H1 (cell line): Measurements from ENCODE around the gene ABCF2. TPM values are rescaled to one million over a fixed set of nuclear protein-coding genes. Genes with fewer than 3 reads are reported as not detected.

ENCODE experiments used
- EP300 ChIP-seq, 2 experiments: IDR thresholded peaks; 1 replicate in 1 of 2; 2 replicates in 1 of 2; pipeline ENCODE4 v1.6.1; 2011 to 2012; ENCODE audit warnings: low read depth in 2 of 2, low read length in 2 of 2, mild to moderate bottlenecking in 2 of 2, borderline replicate concordance in 1 of 2, inconsistent platforms in 1 of 2, moderate library complexity in 1 of 2
- GTF2F1 ChIP-seq: IDR thresholded peaks from 2 replicates; pipeline ENCODE4 v1.6.1; 2012; ENCODE audit warnings: low read depth, low read length, improper control_type of control experiment, borderline replicate concordance
- POLR2AphosphoS5 ChIP-seq: IDR thresholded peaks from 2 replicates; pipeline ENCODE4 v1.6.1; 2011; ENCODE audit warnings: low read depth, low read length
- polyA plus RNA-seq, 7 experiments: library from polyadenylated mRNA; depleted of rRNA in 3 of 7; stranded (reverse) in 5 of 7; unstranded in 2 of 7; fragments of >200 nt in 5 of 7; fragments of 200-250 nt in 2 of 7; gene quantifications; 1 replicate in 5 of 7; 2 replicates in 1 of 7; 4 replicates in 1 of 7; pipeline versions ENCODE4 v1.2.1 to v1.2.3, GENCODE V29; 2011 to 2013; ENCODE audit warnings: missing spikeins in 2 of 7, mixed read lengths in 2 of 7
- total RNA-seq: library from RNA; stranded (reverse); fragmentation: NEBNext Ultra II Directional; extraction: Animal tissue kit (Norgen Biotek cat#: 25700); gene quantifications from 2 replicates; pipeline ENCODE4 v1.2.1, GENCODE V29; 2021

ABCF2 gene
- total and polyA plus RNA-seq, 2 of the 8 experiments (the other 6 are each of a cell fraction or from before 2014, with no cell fraction given) = 28.0 to 55.0 TPM

DNA sequence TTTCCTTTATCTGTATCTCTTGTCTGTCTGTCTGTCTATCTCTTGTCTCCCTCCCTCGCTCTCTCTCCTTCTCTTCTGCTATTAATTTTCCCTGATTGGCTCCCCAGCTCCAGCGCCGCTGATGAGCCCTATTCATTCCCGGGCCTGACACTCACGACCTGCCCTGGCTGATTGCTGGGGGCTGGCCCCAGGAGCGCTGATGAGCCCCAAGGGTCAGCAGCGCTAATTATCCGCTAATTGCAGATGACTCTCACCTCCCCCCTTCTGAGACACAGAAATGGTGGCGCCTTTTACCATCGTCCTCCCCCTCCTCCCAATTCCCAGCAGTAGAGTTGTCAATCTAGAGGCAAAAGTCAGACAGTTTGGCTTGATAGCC, 58.2 kb downstream of the ABCF2 start (continued):
- no peak for TF ChIP-seq EP300 (IDR thresholded peaks at IDR 0.05; ENCODE audit: borderline replicate concordance in 1 of 2, low read depth in 2 of 2, low read length in 2 of 2)
- TF ChIP-seq GTF2F1 = no peak
- no peak for TF ChIP-seq POLR2AphosphoS5
